ENCODE data around the gene TSHZ2.

The TSHZ2 gene

GRCh38 chr20:53055367-53056067 lies 83.4 kb downstream of the TSHZ2 start:
- H3K79me1 ChIP-seq (replicated peaks; ENCODE audit: low read length, poor library complexity, severe bottlenecking): no peaks in the 10 kb centered on the region
- no peak overlapping the region for H3K4me2 ChIP-seq (ENCODE audit: low read length, poor library complexity, severe bottlenecking)
- no peaks in the 10 kb centered on the region for H3K27me3 ChIP-seq (ENCODE audit: control insufficient read depth in 1 of 2, insufficient read depth in 1 of 2, low read length in 2 of 2)
- no peak overlapping the region for H3K4me3 ChIP-seq (ENCODE audit: insufficient read depth in 1 of 2, low read depth in 1 of 2, low read length in 2 of 2)
- no peak overlapping the region for H4K91ac ChIP-seq (ENCODE audit: low read length)
- H4K8ac ChIP-seq (ENCODE audit: low read length): no peak overlapping the region
- H3K4ac ChIP-seq (ENCODE audit: low read depth in 1 of 2, low read length in 2 of 2): no peak overlapping the region
- DNase-seq: no peak
- H2AK5ac ChIP-seq (ENCODE audit: low read length, severe bottlenecking): no peak overlapping the region
- no peak overlapping the region for H2AFZ ChIP-seq (ENCODE audit: low read depth, low read length)
- H2BK120ac ChIP-seq (ENCODE audit: low read depth, low read length): no peak overlapping the region
- no peak overlapping the region for H2BK5ac ChIP-seq (ENCODE audit: low read depth, low read length, poor library complexity, severe bottlenecking)
- H3K4me1 ChIP-seq (ENCODE audit: control insufficient read depth, insufficient read depth, low read depth, low read length): no peaks in the 10 kb centered on the region
- WGBS: 81% methylated on average over 1 of the region's 1 CpG
- peaks cover 8% of the 10 kb centered on the region for H3K9me3 ChIP-seq (ENCODE audit: control insufficient read depth, low read length)
- no peak overlapping the region for H3K27ac ChIP-seq (ENCODE audit: low read length, poor library complexity, severe bottlenecking)
- peak overlapping the region in 1 of 2 experiments; percentile 8 for H3K18ac ChIP-seq (ENCODE audit: low read depth in 1 of 2, low read length in 2 of 2)
- peaks cover 0 to 14% of the 10 kb centered on the region in 2 experiments for H3K36me3 ChIP-seq (ENCODE audit: control insufficient read depth in 1 of 2, insufficient read depth in 2 of 2, low read depth in 1 of 2, low read length in 2 of 2)
- no peak overlapping the region for H3K23ac ChIP-seq (ENCODE audit: low read length in 2 of 2)
- H2BK12ac ChIP-seq (ENCODE audit: low read length in 2 of 2): no peak overlapping the region
- H3K14ac ChIP-seq (ENCODE audit: low read length in 2 of 2): no peak overlapping the region
- H3K9ac ChIP-seq (ENCODE audit: low read length): no peak overlapping the region
- no peak overlapping the region for H2BK15ac ChIP-seq (ENCODE audit: low read depth, poor library complexity, severe bottlenecking)

- H2AK5ac ChIP-seq (ENCODE audit: low read length, severe bottlenecking): no peak overlapping the region
- peak overlapping the region; percentile 50 for H2BK5ac ChIP-seq (ENCODE audit: low read depth, low read length, poor library complexity, severe bottlenecking)
- no peak overlapping the region for H4K91ac ChIP-seq (ENCODE audit: low read length)
- H2BK120ac ChIP-seq (ENCODE audit: low read depth, low read length): no peak overlapping the region
- H2BK15ac ChIP-seq (ENCODE audit: low read depth, poor library complexity, severe bottlenecking): no peak overlapping the region
- no peak overlapping the region for H3K23ac ChIP-seq (ENCODE audit: low read length in 2 of 2)
- H3K27ac ChIP-seq (ENCODE audit: low read length, poor library complexity, severe bottlenecking): no peak overlapping the region
- no peak overlapping the region for H3K14ac ChIP-seq (ENCODE audit: low read length in 2 of 2)
- H3K9me3 ChIP-seq (ENCODE audit: control insufficient read depth, low read length): no peaks in the 10 kb centered on the region
- H3K36me3 ChIP-seq (ENCODE audit: control insufficient read depth in 1 of 2, insufficient read depth in 2 of 2, low read depth in 1 of 2, low read length in 2 of 2): peaks cover 0 to 4% of the 10 kb centered on the region in 2 experiments
- 89% methylated on average over 4 of the region's 4 CpGs for WGBS
- H3K9ac ChIP-seq (ENCODE audit: low read length): no peak overlapping the region
- H3K4me1 ChIP-seq (ENCODE audit: control insufficient read depth, insufficient read depth, low read depth, low read length): no peaks in the 10 kb centered on the region
- no peak overlapping the region for H4K8ac ChIP-seq (ENCODE audit: low read length)
- no peak overlapping the region for H3K4me3 ChIP-seq (ENCODE audit: insufficient read depth in 1 of 2, low read depth in 1 of 2, low read length in 2 of 2)
- no peak overlapping the region for H3K4ac ChIP-seq (ENCODE audit: low read depth in 1 of 2, low read length in 2 of 2)
- peak overlapping the region; percentile 5 for H2AFZ ChIP-seq (ENCODE audit: low read depth, low read length)
- H3K27me3 ChIP-seq (ENCODE audit: control insufficient read depth in 1 of 2, insufficient read depth in 1 of 2, low read length in 2 of 2): no peaks in the 10 kb centered on the region
- no peak overlapping the region for H3K18ac ChIP-seq (ENCODE audit: low read depth in 1 of 2, low read length in 2 of 2)
- H2BK12ac ChIP-seq (ENCODE audit: low read length in 2 of 2): no peak overlapping the region
- no peak overlapping the region for H3K4me2 ChIP-seq (ENCODE audit: low read length, poor library complexity, severe bottlenecking)
- H3K79me1 ChIP-seq (replicated peaks; ENCODE audit: low read length, poor library complexity, severe bottlenecking): no peaks in the 10 kb centered on the region
- DNase-seq: no peak
These were observed 85.4 kb downstream of the TSHZ2 start for GRCh38 chr20:53057579-53057978.

GRCh38 chr20:53059848-53060247 lies 87.7 kb downstream of the TSHZ2 start:
- Histone ChIP-seq H3K36me3 (ENCODE audit: control insufficient read depth in 1 of 2, insufficient read depth in 2 of 2, low read depth in 1 of 2, low read length in 2 of 2) (peaks cover 0 to 3% of the 10 kb centered on the region in 2 experiments), H2BK120ac (ENCODE audit: low read depth, low read length) (no peak overlapping the region), H3K4me2 (ENCODE audit: low read length, poor library complexity, severe bottlenecking) (no peak overlapping the region), H3K27me3 (ENCODE audit: control insufficient read depth in 1 of 2, insufficient read depth in 1 of 2, low read length in 2 of 2) (no peaks in the 10 kb centered on the region), H3K4me3 (ENCODE audit: insufficient read depth in 1 of 2, low read depth in 1 of 2, low read length in 2 of 2) (no peak overlapping the region), H3K14ac (ENCODE audit: low read length in 2 of 2) (no peak overlapping the region), H3K9me3 (ENCODE audit: control insufficient read depth, low read length) (no peaks in the 10 kb centered on the region), H3K23ac (ENCODE audit: low read length in 2 of 2) (no peak overlapping the region), H3K27ac (ENCODE audit: low read length, poor library complexity, severe bottlenecking) (no peak overlapping the region), H3K4me1 (ENCODE audit: control insufficient read depth, insufficient read depth, low read depth, low read length) (no peaks in the 10 kb centered on the region), H2BK12ac (ENCODE audit: low read length in 2 of 2) (no peak overlapping the region), H2AFZ (ENCODE audit: low read depth, low read length) (no peak overlapping the region), H3K18ac (ENCODE audit: low read depth in 1 of 2, low read length in 2 of 2) (no peak overlapping the region), H4K91ac (ENCODE audit: low read length) (no peak overlapping the region), H2BK5ac (ENCODE audit: low read depth, low read length, poor library complexity, severe bottlenecking) (no peak overlapping the region), H4K8ac (ENCODE audit: low read length) (no peak overlapping the region), H2AK5ac (ENCODE audit: low read length, severe bottlenecking) (no peak overlapping the region), H3K9ac (ENCODE audit: low read length) (no peak overlapping the region), H3K79me1 (replicated peaks; ENCODE audit: low read length, poor library complexity, severe bottlenecking) (no peaks in the 10 kb centered on the region), H3K4ac (ENCODE audit: low read depth in 1 of 2, low read length in 2 of 2) (no peak overlapping the region), H2BK15ac (ENCODE audit: low read depth, poor library complexity, severe bottlenecking) (no peak overlapping the region)
- WGBS: 94% methylated on average over 4 of the region's 5 CpGs
- no peak for DNase-seq

- H3K9ac ChIP-seq (ENCODE audit: low read length): no peak overlapping the region
- H4K8ac ChIP-seq (ENCODE audit: low read length): no peak overlapping the region
- H3K4me2 ChIP-seq (ENCODE audit: low read length, poor library complexity, severe bottlenecking): no peak overlapping the region
- H2BK120ac ChIP-seq (ENCODE audit: low read depth, low read length): no peak overlapping the region
- H3K4ac ChIP-seq (ENCODE audit: low read depth in 1 of 2, low read length in 2 of 2): no peak overlapping the region
- H3K27ac ChIP-seq (ENCODE audit: low read length, poor library complexity, severe bottlenecking): no peak overlapping the region
- H2BK12ac ChIP-seq (ENCODE audit: low read length in 2 of 2): no peak overlapping the region
- H3K14ac ChIP-seq (ENCODE audit: low read length in 2 of 2): no peak overlapping the region
- H2BK5ac ChIP-seq (ENCODE audit: low read depth, low read length, poor library complexity, severe bottlenecking): no peak overlapping the region
- 100% methylated on average over 1 of the region's 2 CpGs for WGBS
- H2BK15ac ChIP-seq (ENCODE audit: low read depth, poor library complexity, severe bottlenecking): no peak overlapping the region
- no peak overlapping the region for H4K91ac ChIP-seq (ENCODE audit: low read length)
- no peak overlapping the region for H2AK5ac ChIP-seq (ENCODE audit: low read length, severe bottlenecking)
- no peak overlapping the region for H3K4me3 ChIP-seq (ENCODE audit: insufficient read depth in 1 of 2, low read depth in 1 of 2, low read length in 2 of 2)
- H3K36me3 ChIP-seq (ENCODE audit: control insufficient read depth in 1 of 2, insufficient read depth in 2 of 2, low read depth in 1 of 2, low read length in 2 of 2): peaks cover 0 to 2% of the 10 kb centered on the region in 2 experiments
- DNase-seq: no peak
- no peaks in the 10 kb centered on the region for H3K9me3 ChIP-seq (ENCODE audit: control insufficient read depth, low read length)
- H3K18ac ChIP-seq (ENCODE audit: low read depth in 1 of 2, low read length in 2 of 2): no peak overlapping the region
- H3K4me1 ChIP-seq (ENCODE audit: control insufficient read depth, insufficient read depth, low read depth, low read length): no peaks in the 10 kb centered on the region
- H3K27me3 ChIP-seq (ENCODE audit: control insufficient read depth in 1 of 2, insufficient read depth in 1 of 2, low read length in 2 of 2): no peaks in the 10 kb centered on the region
- H3K23ac ChIP-seq (ENCODE audit: low read length in 2 of 2): no peak overlapping the region
- H2AFZ ChIP-seq (ENCODE audit: low read depth, low read length): no peak overlapping the region
- H3K79me1 ChIP-seq (replicated peaks; ENCODE audit: low read length, poor library complexity, severe bottlenecking): no peaks in the 10 kb centered on the region
These were observed 89.3 kb downstream of the TSHZ2 start for GRCh38 chr20:53061192-53062108.

Measured in mesenchymal stem cell (in vitro differentiated cells and primary cell).